ENCODE measurements around the gene OR52H1.

The OR52H1 gene

GRCh38 chr11:5531053-5531831 lies 17.1 kb downstream of the OR52H1 start (continued):
- no peak for TF ChIP-seq ZBTB8A (tag by site-specific recombination; IDR thresholded peaks at IDR 0.05)
- TF ChIP-seq ZNF645 (tag by site-specific recombination; IDR thresholded peaks at IDR 0.05) = no peak
- no peak for TF ChIP-seq ZSCAN16 (tag by site-specific recombination; IDR thresholded peaks at IDR 0.05)
- TF ChIP-seq YY1 (tag by site-specific recombination; IDR thresholded peaks at IDR 0.05) = no peak
- no peak for TF ChIP-seq BCL11A (tag by site-specific recombination; IDR thresholded peaks at IDR 0.05; ENCODE audit: low read depth)
- TF ChIP-seq ZNF223 (tag by site-specific recombination; IDR thresholded peaks at IDR 0.05) = no peak
- no peak for TF ChIP-seq ZFP41 (tag by site-specific recombination; IDR thresholded peaks at IDR 0.05; ENCODE audit: borderline replicate concordance)
- TF ChIP-seq ZNF133 (tag by site-specific recombination; IDR thresholded peaks at IDR 0.05) = no peak

- no peaks in the 10 kb centered on the region for H3K36me3 ChIP-seq (ENCODE audit: control insufficient read depth in 2 of 2, insufficient read depth in 1 of 2, low read length in 2 of 2)
- H3K4me1 ChIP-seq (ENCODE audit: control insufficient read depth, insufficient read depth, low read length) = no peaks in the 10 kb centered on the region
- ChIA-PET CTCF (no interaction called here), POLR2A (no interaction called here)
- TF ChIP-seq SETDB1 (IDR thresholded peaks at IDR 0.05; ENCODE audit: insufficient read length, low read length) (no peak), SP3 (tag by site-specific recombination; IDR thresholded peaks at IDR 0.05) (no peak)
- no peaks in the 10 kb centered on the region for H3K9me3 ChIP-seq (ENCODE audit: control insufficient read depth, insufficient read depth, low read depth, low read length)
- no peak overlapping the region for H3K27ac ChIP-seq (ENCODE audit: extremely low read depth, low read depth, low read length)
- H3K4me3 ChIP-seq (ENCODE audit: low read depth, low read length) = no peak overlapping the region
Observed at GRCh38 chr11:5528495-5528894, 19.8 kb downstream of the OR52H1 start.

GRCh38 chr11:5527716-5528115 lies 20.6 kb downstream of the OR52H1 start:
- TF ChIP-seq ZNF521 (tag by site-specific recombination; IDR thresholded peaks at IDR 0.05) (no peak), ZNF677 (tag by site-specific recombination; IDR thresholded peaks at IDR 0.05) (no peak), PRDM6 (tag by site-specific recombination; IDR thresholded peaks at IDR 0.05) (no peak), ZNF433 (tag by site-specific recombination; IDR thresholded peaks at IDR 0.05; ENCODE audit: low read depth) (no peak), ZNF558 (tag by site-specific recombination; IDR thresholded peaks at IDR 0.05) (no peak), ZNF473 (tag by site-specific recombination; IDR thresholded peaks at IDR 0.05) (no peak), ZBTB44 (tag by site-specific recombination; IDR thresholded peaks at IDR 0.05) (no peak), RBAK (tag by site-specific recombination; IDR thresholded peaks at IDR 0.05) (no peak), KLF17 (tag by site-specific recombination; IDR thresholded peaks at IDR 0.05) (no peak), ZXDB (tag by site-specific recombination; IDR thresholded peaks at IDR 0.05) (no peak), ZNF580 (tag by site-specific recombination; IDR thresholded peaks at IDR 0.05) (no peak)
- Histone ChIP-seq H3K4me3 (ENCODE audit: low read depth, low read length) (no peak overlapping the region), H3K36me3 (ENCODE audit: control insufficient read depth in 2 of 2, insufficient read depth in 1 of 2, low read length in 2 of 2) (no peaks in the 10 kb centered on the region), H3K4me1 (ENCODE audit: control insufficient read depth, insufficient read depth, low read length) (no peaks in the 10 kb centered on the region), H3K9me3 (ENCODE audit: control insufficient read depth, insufficient read depth, low read depth, low read length) (no peaks in the 10 kb centered on the region), H3K27ac (ENCODE audit: extremely low read depth, low read depth, low read length) (no peak overlapping the region)
- ChIA-PET POLR2A (no interaction called here), CTCF (interaction anchor here (0.7 kb wide), 1 partner anchor 363 kb away, joined by 3 read pairs; no protein-coding TSS in a partner anchor)
